Ishikawa (cell line): Measurements from ENCODE around the gene PA2G4.

ENCODE experiments used
- CEBPB ChIP-seq: IDR thresholded peaks from 2 replicates; pipeline ENCODE4 v1.6.1; 2012
- EGR1 ChIP-seq: IDR thresholded peaks from 2 replicates; pipeline ENCODE4 v1.6.1; 2012
- EP300 ChIP-seq: IDR thresholded peaks from 2 replicates; pipeline ENCODE4 v1.6.1; 2012; ENCODE audit warnings: borderline replicate concordance
- MAX ChIP-seq: IDR thresholded peaks from 2 replicates; pipeline ENCODE4 v1.6.1; 2012
- NFIC ChIP-seq: IDR thresholded peaks from 2 replicates; pipeline ENCODE4 v1.6.1; 2012
- RAD21 ChIP-seq: IDR thresholded peaks from 2 replicates; pipeline ENCODE4 v1.6.1; 2012; ENCODE audit warnings: low read depth
- REST ChIP-seq: IDR thresholded peaks from 2 replicates; pipeline ENCODE4 v1.6.1; 2012; ENCODE audit warnings: low read depth, mild to moderate bottlenecking
- YY1 ChIP-seq: IDR thresholded peaks from 2 replicates; pipeline ENCODE4 v1.6.1; 2012; ENCODE audit warnings: low read depth

GRCh38 chr12:56161690-56162351 is 57.5 kb downstream of the PA2G4 start:
- TF ChIP-seq EP300 (no peak), NFIC (no peak), CEBPB (no peak), RAD21 (no peak), REST (no peak), YY1 (no peak), MAX (no peak), EGR1 (no peak)
